Kidney (tissue), 14 donors: Measurements from ENCODE around the gene LEO1. TPM values are rescaled to one million over a fixed set of nuclear protein-coding genes. Genes with fewer than 3 reads are reported as not detected.

Experiments
- DNase-seq, 5 donors: peaks; one replicate each; pipeline ENCODE4 v3.0.0-alpha.2; 2013 to 2020
- FAIRE-seq: peaks from 2 replicates; lab custom pipeline; 2012; peaks lifted over from hg19 to GRCh38; lab: Jason Lieb, UNC
- H3K27ac ChIP-seq, 2 donors: one replicate each; pipeline ENCODE4 v1.7.0; 2013; ENCODE audit warnings: low read depth in 2 of 2, low read length in 2 of 2, inconsistent platforms in 1 of 2
- H3K27me3 ChIP-seq: one replicate; pipeline ENCODE4 v1.7.1; 2013; ENCODE audit warnings: low read length, inconsistent platforms; ENCODE audit not compliant: control insufficient read depth, insufficient read depth
- H3K36me3 ChIP-seq, 3 donors: one replicate each; pipeline versions ENCODE4 v1.7.0 to v1.7.1; 2013; ENCODE audit warnings: low read length in 3 of 3, control low read depth in 1 of 3, inconsistent platforms in 1 of 3; ENCODE audit not compliant: insufficient read depth in 3 of 3, control insufficient read depth in 2 of 3
- H3K4me1 ChIP-seq, 3 donors: one replicate each; pipeline versions ENCODE4 v1.7.0 to v1.7.1; 2013; ENCODE audit warnings: low read length in 3 of 3, inconsistent platforms in 1 of 3, low read depth in 1 of 3; ENCODE audit not compliant: control insufficient read depth in 2 of 3, insufficient read depth in 2 of 3
- H3K4me3 ChIP-seq, 3 donors: one replicate each; pipeline versions ENCODE4 v1.7.0 to v1.8.1; 2013; ENCODE audit warnings: low read length in 3 of 3, control low read depth in 1 of 3, inconsistent platforms in 1 of 3
- H3K9ac ChIP-seq, 3 donors: one replicate each; pipeline versions ENCODE4 v1.7.0 to v1.7.1; 2013; ENCODE audit warnings: low read length in 3 of 3, control low read depth in 1 of 3, inconsistent platforms in 1 of 3
- H3K9me3 ChIP-seq, 3 donors: one replicate each; pipeline versions ENCODE4 v1.7.0 to v1.7.1; 2013; ENCODE audit warnings: low read length in 3 of 3, control low read depth in 1 of 3, inconsistent platforms in 1 of 3; ENCODE audit not compliant: control insufficient read depth in 2 of 3, insufficient read depth in 1 of 3
- CTCF ChIP-seq: IDR thresholded peaks from 3 replicates; pipeline ENCODE4 v1.5.1; 2012; ENCODE audit warnings: mild to moderate bottlenecking, moderate library complexity, borderline replicate concordance; ENCODE audit not compliant: insufficient read depth; ENCODE audit errors: extremely low read depth
- intact Hi-C: fragments of 100-400 bp; cut with DNase I; formaldehyde crosslinking; loops from one replicate; pipeline ENCODE4 v1.11.1; 2022
- polyA plus RNA-seq: library from polyadenylated mRNA; stranded (reverse); fragments of 350-450 nt; fragmentation: Illumina TruSeq; extraction: RNeasy Lipid Tissue Mini Kit (QIAGEN cat#74804); gene quantifications from one replicate; pipeline ENCODE4 v1.2.3, GENCODE V29; 2014; ENCODE audit warnings: low read depth, low replicate concordance; ENCODE audit not compliant: insufficient read depth
- total RNA-seq: library from RNA; stranded (reverse); fragmentation: NEBNext Ultra II Directional; extraction: Animal tissue kit (Norgen Biotek cat#: 25700); gene quantifications from one replicate; pipeline ENCODE4 v1.2.1, GENCODE V29; 2021
- donor health status: control.
- donor health status: control.
- donor health status: control.
- donor health status: control.
- donor health status: control.
- donor health status: DM: yes; HTN: yes; CAD: no.
- donor health status: Normal renal cell carcinoma (clear cell type).

The LEO1 gene
- total and polyA plus RNA-seq, 2 donors from 2014 or later = 12.1 to 14.5 TPM

- Histone ChIP-seq H3K4me3 (no peak overlapping the region), H3K4me1 (peaks cover 0 to 5% (median 4%) of the 10 kb centered on the region in 3 donors), H3K27ac (no peak overlapping the region), H3K9me3 (no peaks in the 10 kb centered on the region), H3K9ac (no peak overlapping the region), H3K27me3 (no peaks in the 10 kb centered on the region), H3K36me3 (peaks cover 0 to 8% (median 3%) of the 10 kb centered on the region in 3 donors)
- DNase-seq = peak in 2 of 5 donors; percentile 23 to 32
- TF ChIP-seq CTCF = peak; percentile 52
- peak; percentile 94 for FAIRE-seq
- intact Hi-C loops = no loop called here
These were observed 82.9 kb downstream of the LEO1 start for GRCh38 chr15:51888593-51889195.

Other genes starting within 250 kb of the LEO1 start
- 11.7 TPM for gene LYSMD2, start 234.1 kb downstream of the LEO1 start, total RNA-seq
- gene LYSMD2, start 234.1 kb downstream of the LEO1 start, polyA plus RNA-seq = 21.5 TPM
- gene TMOD2, start 220.2 kb downstream of the LEO1 start, total RNA-seq = 9.3 TPM
- 2.5 TPM for gene TMOD2, start 220.2 kb downstream of the LEO1 start, polyA plus RNA-seq
- gene TMOD3, start 142.1 kb downstream of the LEO1 start, total RNA-seq = 49.0 TPM
- gene TMOD3, start 142.1 kb downstream of the LEO1 start, polyA plus RNA-seq = 8.9 TPM
- 22.9 TPM for gene MAPK6, start 47.4 kb upstream of the LEO1 start, total RNA-seq
- 6.5 TPM for gene MAPK6, start 47.4 kb upstream of the LEO1 start, polyA plus RNA-seq
- gene BCL2L10, start 141.0 kb upstream of the LEO1 start, total RNA-seq = 1.4 TPM
- gene BCL2L10, start 141.0 kb upstream of the LEO1 start, polyA plus RNA-seq = 3.3 TPM
- 43.6 TPM for gene GNB5, start 219.6 kb upstream of the LEO1 start, total RNA-seq
- 28.3 TPM for gene GNB5, start 219.6 kb upstream of the LEO1 start, polyA plus RNA-seq